ENCODE results near the gene NHS. TPM values are rescaled to one million over a fixed set of nuclear protein-coding genes. Genes with fewer than 3 reads are reported as not detected.

Gene NHS
- polyA plus RNA-seq, 2 of the 4 experiments (the other 2 are of a cell fraction) = 3.6 to 5.0 TPM

DNA sequence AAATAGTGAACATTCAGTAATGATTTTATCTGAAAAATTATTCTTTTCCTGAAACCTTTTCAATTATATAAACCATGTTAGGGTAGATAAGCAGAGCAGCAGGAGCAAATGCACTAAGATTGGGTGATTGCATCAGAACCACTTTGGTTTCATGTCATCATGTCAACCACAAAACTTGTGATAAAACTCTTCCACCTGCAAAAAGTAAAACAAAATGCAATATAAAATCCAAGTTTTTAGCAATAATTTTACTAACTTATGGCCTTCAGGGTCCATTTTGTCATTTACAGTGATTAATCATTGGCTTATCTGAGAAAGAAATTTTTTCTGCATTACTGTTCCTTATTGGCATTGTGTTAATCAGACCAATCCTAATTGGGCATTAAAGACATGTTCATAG, 42.4 kb downstream of the NHS start (continued):
- no peak for TF ChIP-seq HOXB5 (CRISPR knock-in tag; IDR thresholded peaks at IDR 0.05)

DNA sequence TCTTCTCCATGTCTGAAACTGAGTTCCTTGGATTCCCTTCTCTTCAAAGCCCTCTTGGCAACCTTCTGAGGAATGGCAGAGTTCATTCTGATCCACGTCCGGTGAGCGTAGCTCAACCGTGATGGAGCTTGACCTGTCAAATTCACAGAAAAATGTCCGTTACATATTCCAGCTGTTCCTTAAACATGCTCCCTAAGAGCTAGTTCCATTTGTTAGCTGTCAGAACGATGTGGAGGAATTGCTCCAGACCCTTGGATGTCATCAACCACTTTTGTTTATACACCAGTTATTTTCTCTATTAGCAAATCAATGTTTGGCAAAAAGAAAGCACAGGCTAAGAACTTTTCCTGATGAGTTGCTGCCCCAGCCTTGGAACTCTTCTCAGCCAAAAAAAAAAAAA, 50.1 kb downstream of the NHS start:
- Histone ChIP-seq H3K4me3 (no peak overlapping the region), H3K4me1 (no peaks in the 10 kb centered on the region), H3K9me3 (no peaks in the 10 kb centered on the region), H3K4me2 (no peak overlapping the region), H3K27ac (no peak overlapping the region)
- TF ChIP-seq CEBPB (IDR thresholded peaks at IDR 0.05) (no peak), HOXA7 (CRISPR knock-in tag; IDR thresholded peaks at IDR 0.05) (no peak), KDM1A (IDR thresholded peaks at IDR 0.05; ENCODE audit: low read depth) (no peak), SMC3 (IDR thresholded peaks at IDR 0.05) (no peak), MAFK (IDR thresholded peaks at IDR 0.05; ENCODE audit: partially characterized antibody) (no peak), FOSL2 (IDR thresholded peaks at IDR 0.05) (no peak), FOSL2 (CRISPR knock-in tag; IDR thresholded peaks at IDR 0.05) (no peak), NPAS2 (CRISPR knock-in tag; IDR thresholded peaks at IDR 0.05; ENCODE audit: borderline replicate concordance) (no peak), JUN (IDR thresholded peaks at IDR 0.05) (no peak), JUNB (IDR thresholded peaks at IDR 0.05) (no peak), HMGXB4 (CRISPR knock-in tag; IDR thresholded peaks at IDR 0.05; ENCODE audit: borderline replicate concordance) (no peak)
- TF ChIP-seq, protein P1, sequence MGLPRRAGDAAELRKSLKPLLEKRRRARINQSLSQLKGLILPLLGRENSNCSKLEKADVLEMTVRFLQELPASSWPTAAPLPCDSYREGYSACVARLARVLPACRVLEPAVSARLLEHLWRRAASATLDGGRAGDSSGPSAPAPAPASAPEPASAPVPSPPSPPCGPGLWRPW (IDR thresholded peaks at IDR 0.05) = no peak
- TF ChIP-seq, protein P2, sequence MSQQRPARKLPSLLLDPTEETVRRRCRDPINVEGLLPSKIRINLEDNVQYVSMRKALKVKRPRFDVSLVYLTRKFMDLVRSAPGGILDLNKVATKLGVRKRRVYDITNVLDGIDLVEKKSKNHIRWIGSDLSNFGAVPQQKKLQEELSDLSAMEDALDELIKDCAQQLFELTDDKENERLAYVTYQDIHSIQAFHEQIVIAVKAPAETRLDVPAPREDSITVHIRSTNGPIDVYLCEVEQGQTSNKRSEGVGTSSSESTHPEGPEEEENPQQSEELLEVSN (IDR thresholded peaks at IDR 0.05; ENCODE audit: borderline replicate concordance, low read depth) = no peak
- TF ChIP-seq, protein P3, sequence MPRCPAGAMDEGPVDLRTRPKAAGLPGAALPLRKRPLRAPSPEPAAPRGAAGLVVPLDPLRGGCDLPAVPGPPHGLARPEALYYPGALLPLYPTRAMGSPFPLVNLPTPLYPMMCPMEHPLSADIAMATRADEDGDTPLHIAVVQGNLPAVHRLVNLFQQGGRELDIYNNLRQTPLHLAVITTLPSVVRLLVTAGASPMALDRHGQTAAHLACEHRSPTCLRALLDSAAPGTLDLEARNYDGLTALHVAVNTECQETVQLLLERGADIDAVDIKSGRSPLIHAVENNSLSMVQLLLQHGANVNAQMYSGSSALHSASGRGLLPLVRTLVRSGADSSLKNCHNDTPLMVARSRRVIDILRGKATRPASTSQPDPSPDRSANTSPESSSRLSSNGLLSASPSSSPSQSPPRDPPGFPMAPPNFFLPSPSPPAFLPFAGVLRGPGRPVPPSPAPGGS (IDR thresholded peaks at IDR 0.05) = no peak
- no peak for DNase-seq (ENCODE audit: low read depth in 1 of 2, low spot score in 1 of 2)
- CTCF ChIA-PET = interaction anchor here (1.1 kb wide), 1 partner anchor 166 kb away, joined by 3 read pairs; no protein-coding TSS in a partner anchor
- no peak for FAIRE-seq
- POLR2A ChIA-PET = no interaction called here
- 87% methylated on average over 6 of the region's 6 CpGs for WGBS (ENCODE audit: missing lambda C conversion rate)
- ATAC-seq = no peak

- FAIRE-seq (no peak), ATAC-seq (no peak)
Observed at GRCh38 chrX:17425551-17425950, 50.6 kb downstream of the NHS start.

More at GRCh38 chrX:17425551-17425950, 50.6 kb downstream of the NHS start:
- H3K4me1 ChIP-seq = no peaks in the 10 kb centered on the region
- TF ChIP-seq, protein P4, sequence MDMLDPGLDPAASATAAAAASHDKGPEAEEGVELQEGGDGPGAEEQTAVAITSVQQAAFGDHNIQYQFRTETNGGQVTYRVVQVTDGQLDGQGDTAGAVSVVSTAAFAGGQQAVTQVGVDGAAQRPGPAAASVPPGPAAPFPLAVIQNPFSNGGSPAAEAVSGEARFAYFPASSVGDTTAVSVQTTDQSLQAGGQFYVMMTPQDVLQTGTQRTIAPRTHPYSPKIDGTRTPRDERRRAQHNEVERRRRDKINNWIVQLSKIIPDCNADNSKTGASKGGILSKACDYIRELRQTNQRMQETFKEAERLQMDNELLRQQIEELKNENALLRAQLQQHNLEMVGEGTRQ (IDR thresholded peaks at IDR 0.05) = no peak
- TF ChIP-seq NR3C1 (IDR thresholded peaks at IDR 0.05) = no peak
- TF ChIP-seq, protein P5, sequence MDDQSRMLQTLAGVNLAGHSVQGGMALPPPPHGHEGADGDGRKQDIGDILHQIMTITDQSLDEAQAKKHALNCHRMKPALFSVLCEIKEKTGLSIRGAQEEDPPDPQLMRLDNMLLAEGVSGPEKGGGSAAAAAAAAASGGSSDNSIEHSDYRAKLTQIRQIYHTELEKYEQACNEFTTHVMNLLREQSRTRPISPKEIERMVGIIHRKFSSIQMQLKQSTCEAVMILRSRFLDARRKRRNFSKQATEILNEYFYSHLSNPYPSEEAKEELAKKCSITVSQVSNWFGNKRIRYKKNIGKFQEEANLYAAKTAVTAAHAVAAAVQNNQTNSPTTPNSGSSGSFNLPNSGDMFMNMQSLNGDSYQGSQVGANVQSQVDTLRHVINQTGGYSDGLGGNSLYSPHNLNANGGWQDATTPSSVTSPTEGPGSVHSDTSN (IDR thresholded peaks at IDR 0.05) = no peak
- TF ChIP-seq FOSL2 (IDR thresholded peaks at IDR 0.05) = no peak
- TF ChIP-seq FOSL2 (CRISPR knock-in tag; IDR thresholded peaks at IDR 0.05) = no peak
- no peak for TF ChIP-seq MAZ (IDR thresholded peaks at IDR 0.05; ENCODE audit: borderline replicate concordance, low read depth, low read length)
- TF ChIP-seq, protein P6, sequence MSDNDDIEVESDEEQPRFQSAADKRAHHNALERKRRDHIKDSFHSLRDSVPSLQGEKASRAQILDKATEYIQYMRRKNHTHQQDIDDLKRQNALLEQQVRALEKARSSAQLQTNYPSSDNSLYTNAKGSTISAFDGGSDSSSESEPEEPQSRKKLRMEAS (IDR thresholded peaks at IDR 0.05) = no peak
- no peak for TF ChIP-seq POLR2AphosphoS2 (conservative IDR thresholded peaks at IDR 0.05; ENCODE audit: low read length)
- no peak for TF ChIP-seq KDM5A (IDR thresholded peaks at IDR 0.05)
- no peak for TF ChIP-seq GATA3 (IDR thresholded peaks at IDR 0.05; ENCODE audit: borderline replicate concordance)
- TF ChIP-seq CHD2 (IDR thresholded peaks at IDR 0.05; ENCODE audit: low read length, partially characterized antibody) = no peak
- TF ChIP-seq MAFK (IDR thresholded peaks at IDR 0.05; ENCODE audit: partially characterized antibody) = no peak
- TF ChIP-seq EHMT2 (IDR thresholded peaks at IDR 0.05; ENCODE audit: low read depth) = no peak
- TF ChIP-seq SMC3 (IDR thresholded peaks at IDR 0.05) = no peak
- TF ChIP-seq MYC (IDR thresholded peaks at IDR 0.05; ENCODE audit: borderline replicate concordance, low read length) = no peak
- H3K4me2 ChIP-seq = no peak overlapping the region
- POLR2A ChIA-PET = no interaction called here
- H3K27ac ChIP-seq = no peak overlapping the region
- no peak overlapping the region for H3K4me3 ChIP-seq
- WGBS (ENCODE audit: missing lambda C conversion rate) = 100% methylated on average over 1 of the region's 1 CpG
- H3K9me3 ChIP-seq = no peaks in the 10 kb centered on the region
- no peak for DNase-seq (ENCODE audit: low read depth in 1 of 2, low spot score in 1 of 2)
- CTCF ChIA-PET = interaction anchor here (1.1 kb wide), 1 partner anchor 166 kb away, joined by 3 read pairs; no protein-coding TSS in a partner anchor

All from A549 (cell line).